Upper lobe of left lung (tissue), 6 donors: ENCODE data around the gene KLK6. TPM values are rescaled to one million over a fixed set of nuclear protein-coding genes. Genes with fewer than 3 reads are reported as not detected.

Experiments
- ATAC-seq, 2 donors: fragments of 200-7000 bp; cut with Tn5 transposase; one replicate each; pipeline ENCODE4 v1.9.1; 2022; ENCODE audit warnings: mild to moderate bottlenecking in 2 of 2, moderate library complexity in 2 of 2; ENCODE audit not compliant: low FRiP score in 2 of 2
- DNase-seq, 2 donors: peaks; one replicate each; pipeline ENCODE4 v3.0.0-alpha.2; 2019 to 2020
- H3K27ac ChIP-seq, 4 donors: fragments of 200-600 bp; sonication (generic); one replicate each; pipeline ENCODE4 v1.5.1; 2016 to 2019
- H3K27me3 ChIP-seq, 4 donors: fragments of 200-600 bp; sonication (generic); one replicate each; pipeline ENCODE4 v1.5.1; 2017 to 2019
- H3K36me3 ChIP-seq, 4 donors: fragments of 200-600 bp; sonication (generic); one replicate each; pipeline ENCODE4 v1.5.1; 2016 to 2019
- H3K4me1 ChIP-seq, 4 donors: fragments of 200-600 bp; sonication (generic); one replicate each; pipeline ENCODE4 v1.5.1; 2018 to 2019
- H3K4me3 ChIP-seq, 4 donors: fragments of 200-600 bp; sonication (generic); one replicate each; pipeline ENCODE4 v1.5.1; 2017 to 2019; ENCODE audit warnings: mild to moderate bottlenecking in 2 of 4, moderate library complexity in 1 of 4
- H3K9me3 ChIP-seq, 4 donors: fragments of 200-600 bp; sonication (generic); one replicate each; pipeline ENCODE4 v1.5.1; 2018 to 2019
- EP300 ChIP-seq, 4 donors: sonication (generic); formaldehyde crosslinking; IDR thresholded peaks; one replicate each; pipeline ENCODE4 v1.5.1; 2017; ENCODE audit warnings: antibody characterized with exemption in 4 of 4, control low read depth in 2 of 4
- POLR2A ChIP-seq, 4 donors: fragments of 450-650 bp; IDR thresholded peaks; one replicate each; pipeline ENCODE4 v1.5.1; 2016 to 2017; ENCODE audit warnings: antibody characterized with exemption in 4 of 4, mild to moderate bottlenecking in 2 of 4
- POLR2AphosphoS5 ChIP-seq, 2 donors: sonication (generic); formaldehyde crosslinking; IDR thresholded peaks; one replicate each; pipeline ENCODE4 v1.5.1; 2017; ENCODE audit warnings: antibody characterized with exemption in 2 of 2
- WGBS, 2 donors: methylation state at CpG; one replicate each; pipeline ENCODE4 v1.1.5; 2017 to 2018; 5-methylcytosine and 5-hydroxymethylcytosine counted together
- total RNA-seq, 6 donors: library from RNA; depleted of rRNA in 4 of 6; stranded (reverse); fragments of >200 nt in 4 of 6; gene quantifications; one replicate each; pipeline versions ENCODE4 v1.1.0 to v1.2.1, GENCODE V29; 2016 to 2021
- TF ChIP-seq, protein P1 (sequence below), 6 experiments: fragments of 450-650 bp in 4 of 6; fragments of 200-600 bp in 2 of 6; sonication (generic) in 2 of 6; IDR thresholded peaks; one replicate each; pipeline ENCODE4 v1.5.1; 2016 to 2019; ENCODE audit warnings: antibody characterized with exemption in 6 of 6
- donor health status: DM: no; HTN: no; CAD: no; lungs with moderate emphysema.
- donor health status: DM: no; HTN: yes; CAD: no; lungs with severe emphysema.

Gene KLK6
- total RNA-seq, 6 donors from 2014 or later = not detected

DNA sequence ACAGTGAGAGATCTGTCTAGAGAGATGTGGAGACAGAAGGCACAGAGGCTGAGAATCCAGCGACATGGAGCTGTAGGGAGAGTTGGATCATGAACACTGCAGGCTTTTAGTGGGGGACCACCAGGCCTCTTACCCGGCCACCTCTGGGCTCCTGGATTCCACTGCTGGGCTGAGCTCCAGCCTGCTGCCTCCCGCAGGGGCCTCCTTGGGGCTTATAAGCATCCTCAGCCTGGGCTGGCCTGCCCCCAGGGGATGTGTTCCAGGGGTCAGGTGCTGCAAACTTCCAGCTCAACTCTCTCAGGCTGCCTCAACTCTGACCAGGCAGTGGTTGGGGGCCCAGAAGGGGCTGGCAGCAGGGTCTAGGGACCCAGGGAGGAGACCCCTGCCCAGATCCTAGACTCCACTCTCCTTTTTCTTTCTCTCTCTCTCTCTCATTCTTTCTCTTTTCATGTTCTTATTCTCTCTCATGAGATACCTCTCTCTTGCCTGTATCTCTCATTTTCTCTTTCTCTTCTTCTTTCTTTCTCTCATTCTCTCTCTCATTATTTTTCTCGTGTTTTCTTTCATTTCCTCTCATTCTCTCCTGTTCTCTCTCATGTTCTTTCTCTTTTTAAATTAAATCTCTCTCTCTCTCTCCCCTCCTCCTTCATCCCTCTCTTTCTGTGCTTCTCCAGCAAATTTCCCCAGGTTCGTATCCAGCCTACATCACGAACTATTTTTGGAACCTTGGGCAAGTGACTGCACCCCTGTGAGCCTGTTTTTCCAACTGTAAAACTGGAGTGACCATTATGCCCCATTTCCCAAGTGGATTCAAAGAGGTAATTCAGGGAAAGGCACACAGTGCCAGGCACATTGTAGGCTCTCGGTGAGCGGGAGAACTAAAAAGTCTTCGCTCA is 57.9 kb downstream of the KLK6 start, which contains the start of gene KLK4:
KLK4 (minus strand) TSS at position 190 of the 896 bp plus-strand sequence. CDS start 657 bp downstream, outside the sequence.
- Histone ChIP-seq H3K4me3 (no peak within 1 kb of the TSS), H3K4me1 (peaks cover 0 to 9% (median 6%) of the 10 kb centered on the region in 4 donors), H3K27ac (no peak within 1 kb of the TSS), H3K27me3 (peaks cover 0 to 30% (median 12%) of the 10 kb centered on the region in 4 donors), H3K36me3 (no peaks in the 10 kb centered on the region), H3K9me3 (no peaks in the 10 kb centered on the region)
- ATAC-seq (peak in 1 of 2 donors; percentile 25), DNase-seq (no peak)
- TF ChIP-seq POLR2A (IDR thresholded peaks at IDR 0.05) (no peak), POLR2AphosphoS5 (IDR thresholded peaks at IDR 0.05) (no peak), EP300 (IDR thresholded peaks at IDR 0.05) (no peak)
- TF ChIP-seq, protein P1, sequence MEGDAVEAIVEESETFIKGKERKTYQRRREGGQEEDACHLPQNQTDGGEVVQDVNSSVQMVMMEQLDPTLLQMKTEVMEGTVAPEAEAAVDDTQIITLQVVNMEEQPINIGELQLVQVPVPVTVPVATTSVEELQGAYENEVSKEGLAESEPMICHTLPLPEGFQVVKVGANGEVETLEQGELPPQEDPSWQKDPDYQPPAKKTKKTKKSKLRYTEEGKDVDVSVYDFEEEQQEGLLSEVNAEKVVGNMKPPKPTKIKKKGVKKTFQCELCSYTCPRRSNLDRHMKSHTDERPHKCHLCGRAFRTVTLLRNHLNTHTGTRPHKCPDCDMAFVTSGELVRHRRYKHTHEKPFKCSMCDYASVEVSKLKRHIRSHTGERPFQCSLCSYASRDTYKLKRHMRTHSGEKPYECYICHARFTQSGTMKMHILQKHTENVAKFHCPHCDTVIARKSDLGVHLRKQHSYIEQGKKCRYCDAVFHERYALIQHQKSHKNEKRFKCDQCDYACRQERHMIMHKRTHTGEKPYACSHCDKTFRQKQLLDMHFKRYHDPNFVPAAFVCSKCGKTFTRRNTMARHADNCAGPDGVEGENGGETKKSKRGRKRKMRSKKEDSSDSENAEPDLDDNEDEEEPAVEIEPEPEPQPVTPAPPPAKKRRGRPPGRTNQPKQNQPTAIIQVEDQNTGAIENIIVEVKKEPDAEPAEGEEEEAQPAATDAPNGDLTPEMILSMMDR (IDR thresholded peaks at IDR 0.05) = no peak
- WGBS, 2 donors = 57 to 62% methylated on average over 9 of the region's 9 CpGs

DNA sequence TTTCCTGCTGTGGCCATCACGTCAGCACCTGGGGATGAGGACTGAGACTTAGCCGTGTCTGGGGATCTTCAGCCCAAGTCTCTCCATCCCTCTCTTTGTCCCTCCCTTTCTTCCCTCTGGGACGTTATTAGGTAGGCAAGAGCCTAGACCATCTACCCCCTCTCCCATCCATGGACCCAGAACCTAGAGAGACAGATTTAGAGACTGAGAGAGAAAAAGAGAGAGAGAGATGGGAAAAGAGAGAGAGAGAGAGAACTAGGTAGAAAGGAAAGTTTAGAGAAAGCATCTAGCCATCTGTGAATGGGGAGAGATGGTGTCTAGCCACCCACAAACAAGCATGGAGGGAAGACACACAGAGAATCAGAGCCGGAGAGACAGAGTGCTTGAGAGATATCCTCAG is 58.7 kb downstream of the KLK6 start:
- DNase-seq = no peak
- Histone ChIP-seq H3K36me3 (no peaks in the 10 kb centered on the region), H3K27ac (no peak overlapping the region), H3K4me1 (peaks cover 0 to 9% (median 6%) of the 10 kb centered on the region in 4 donors), H3K27me3 (peaks cover 0 to 30% (median 12%) of the 10 kb centered on the region in 4 donors), H3K4me3 (no peak overlapping the region), H3K9me3 (no peaks in the 10 kb centered on the region)
- TF ChIP-seq, protein P1 (IDR thresholded peaks at IDR 0.05) = no peak
- TF ChIP-seq POLR2A (IDR thresholded peaks at IDR 0.05) (no peak), POLR2AphosphoS5 (IDR thresholded peaks at IDR 0.05) (no peak), EP300 (IDR thresholded peaks at IDR 0.05) (no peak)
- 51 to 52% methylated on average over 4 of the region's 4 CpGs for WGBS, 2 donors
- no peak for ATAC-seq

DNA sequence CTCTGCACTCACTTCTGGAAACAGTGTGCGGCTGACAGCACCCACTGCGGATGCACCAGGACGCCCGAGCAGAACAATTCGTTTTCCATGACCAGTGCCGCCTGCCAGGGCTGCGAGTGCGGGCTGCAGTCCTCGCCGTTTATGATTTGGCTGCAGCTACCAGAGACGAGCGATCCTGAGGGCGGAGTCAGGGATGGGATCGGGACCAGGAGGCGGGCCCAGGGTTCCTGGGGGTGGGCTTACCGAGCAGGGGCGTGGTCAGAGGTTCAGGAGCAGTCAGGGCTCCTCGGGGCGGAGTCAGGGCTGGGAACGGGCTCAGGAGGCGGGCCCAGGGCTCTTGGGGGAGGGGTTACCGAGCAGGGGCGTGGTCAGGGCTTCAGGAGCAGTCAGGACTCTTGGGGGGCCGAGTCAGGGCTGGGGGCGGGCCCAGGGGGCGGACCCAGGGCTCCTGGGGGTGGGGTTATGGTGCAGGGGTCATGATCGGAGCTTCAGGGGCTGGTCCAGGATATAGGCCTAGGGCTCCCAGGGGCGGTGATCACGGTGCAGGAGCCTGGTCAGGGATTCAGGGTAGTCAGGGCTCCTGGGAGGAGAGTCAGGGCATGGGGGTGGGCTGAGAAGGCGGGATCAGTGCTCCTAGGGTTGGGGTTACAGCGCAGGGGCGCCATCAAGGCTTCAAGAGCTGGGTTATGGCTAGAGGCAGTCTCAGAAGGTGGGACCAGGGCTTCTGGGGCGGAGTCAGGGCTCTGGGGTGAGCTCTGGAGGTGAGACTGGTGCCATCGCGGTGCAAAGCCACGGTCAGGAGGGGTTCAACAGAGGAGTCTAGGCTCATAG is 59.9 kb downstream of the KLK6 start:
- Histone ChIP-seq H3K4me3 (peak overlapping the region in 1 of 4 donors; percentile 11), H3K27me3 (peaks cover 0 to 30% (median 12%) of the 10 kb centered on the region in 4 donors), H3K36me3 (no peaks in the 10 kb centered on the region), H3K27ac (no peak overlapping the region), H3K4me1 (peaks cover 0 to 9% (median 6%) of the 10 kb centered on the region in 4 donors), H3K9me3 (no peaks in the 10 kb centered on the region)
- ATAC-seq = peak; percentile 48 to 67
- DNase-seq = peak; percentile 39 to 79
- TF ChIP-seq POLR2AphosphoS5 (IDR thresholded peaks at IDR 0.05) = no peak
- WGBS, 2 donors = 4 to 5% methylated on average over 9 to 26 of the region's 36 CpGs

Other genes with a start within 250 kb of the KLK6 start
- gene SHANK1, start 249.8 kb downstream of the KLK6 start, total RNA-seq = under 1 TPM in 2 of 6 donors, not detected in 4; 0.40 to 0.54 TPM
- 10 to 100 TPM in 4 of 6 donors, 1 to 10 TPM in 2; 3.9 to 19.6 (median 15.9) TPM for gene CLEC11A, start 246.2 kb downstream of the KLK6 start, total RNA-seq
- gene GPR32, start 199.1 kb downstream of the KLK6 start, total RNA-seq = not detected
- not detected for gene ACP4, start 179.2 kb downstream of the KLK6 start, total RNA-seq
- 1 to 10 TPM in 3 of 6 donors, not detected in 3; 1.3 to 3.3 (median 2.0) TPM for gene KLK1, start 145.8 kb downstream of the KLK6 start, total RNA-seq
- not detected for gene KLK15, start 136.0 kb downstream of the KLK6 start, total RNA-seq
- under 1 TPM in 1 of 6 donors, not detected in 5; 0.33 TPM for gene KLK3, start 114.7 kb downstream of the KLK6 start, total RNA-seq
- gene KLK2, start 96.2 kb downstream of the KLK6 start, total RNA-seq = not detected
- gene KLK4, start 58.2 kb downstream of the KLK6 start, total RNA-seq = not detected
- gene KLK5, start 16.6 kb downstream of the KLK6 start, total RNA-seq = under 1 TPM in 1 of 6 donors, not detected in 5; 0.74 TPM
- 1 to 10 TPM in 1 of 6 donors, under 1 TPM in 1, not detected in 4; 0.30 to 1.1 TPM for gene KLK7, start 14.3 kb upstream of the KLK6 start, total RNA-seq
- gene KLK8, start 32.0 kb upstream of the KLK6 start, total RNA-seq = not detected
- gene KLK10, start 50.1 kb upstream of the KLK6 start, total RNA-seq = 10 to 100 TPM in 3 of 6 donors, 1 to 10 TPM in 2, not detected in 1; 4.8 to 21.7 (median 18.6) TPM
- 10 to 100 TPM; 13.3 to 37.7 (median 22.9) TPM for gene KLK11, start 57.0 kb upstream of the KLK6 start, total RNA-seq
- gene KLK12, start 65.4 kb upstream of the KLK6 start, total RNA-seq = 1 to 10 TPM in 1 of 6 donors, under 1 TPM in 1, not detected in 4; 0.54 to 2.0 TPM
- 10 to 100 TPM in 1 of 6 donors, 1 to 10 TPM in 1, under 1 TPM in 2, not detected in 2; 0.54 to 24.1 (median 1.9) TPM for gene KLK13, start 95.5 kb upstream of the KLK6 start, total RNA-seq
- gene KLK14, start 113.3 kb upstream of the KLK6 start, total RNA-seq = 1 to 10 TPM in 3 of 6 donors, not detected in 3; 1.2 to 2.1 (median 2.0) TPM
- gene CTU1, start 138.8 kb upstream of the KLK6 start, total RNA-seq = 10 to 100 TPM in 5 of 6 donors, 1 to 10 TPM in 1; 9.5 to 23.0 (median 15.1) TPM
- 10 to 100 TPM in 5 of 6 donors, 1 to 10 TPM in 1; 6.8 to 47.1 (median 24.6) TPM for gene SIGLEC9, start 155.3 kb upstream of the KLK6 start, total RNA-seq
- gene SIGLEC7, start 172.7 kb upstream of the KLK6 start, total RNA-seq = 10 to 100 TPM in 1 of 6 donors, 1 to 10 TPM in 5; 3.4 to 10.9 (median 8.1) TPM